OCI-LY1 (cell line): ENCODE measurements around the gene RHEX.
"Not testable (repeated sequence)": the region's sequence is repeated elsewhere in the genome, so short reads cannot be mapped to it uniquely, and the experiment has no call there.

ENCODE experiments used
- H2AFZ ChIP-seq: fragments of 200-600 bp; sonication (generic), shearing (Covaris generic); 2 replicates; pipeline ENCODE4 v1.6.0; 2014; ENCODE audit warnings: antibody characterized with exemption, mild to moderate bottlenecking, low read length
- H3F3A ChIP-seq: fragments of 200-600 bp; sonication (generic), shearing (Covaris generic); 2 replicates; pipeline ENCODE4 v1.6.0; 2014; ENCODE audit warnings: mild to moderate bottlenecking, antibody characterized with exemption, low read length, moderate library complexity; ENCODE audit not compliant: insufficient read depth
- H3K27ac ChIP-seq: fragments of 200-600 bp; sonication (generic); 2 replicates; pipeline ENCODE4 v1.5.1; 2014; ENCODE audit warnings: low read length, mixed run types, mild to moderate bottlenecking, low read depth; ENCODE audit not compliant: poor library complexity, severe bottlenecking
- H3K27me3 ChIP-seq: fragments of 200-600 bp; sonication (generic); 2 replicates; pipeline ENCODE4 v1.6.0; 2014; ENCODE audit warnings: antibody characterized with exemption, mild to moderate bottlenecking, low read length, moderate library complexity; ENCODE audit not compliant: insufficient read depth
- H3K36me3 ChIP-seq: fragments of 200-600 bp; sonication (generic); 2 replicates; pipeline ENCODE4 v1.6.1; 2014; ENCODE audit warnings: mild to moderate bottlenecking, antibody characterized with exemption, low read length, moderate library complexity, mixed read lengths; ENCODE audit not compliant: insufficient read depth
- H3K4me1 ChIP-seq: fragments of 200-600 bp; sonication (generic); 2 replicates; pipeline ENCODE4 v1.5.1; 2014; ENCODE audit warnings: mild to moderate bottlenecking, low read length, moderate library complexity; ENCODE audit not compliant: insufficient read depth, severe bottlenecking
- H3K4me2 ChIP-seq: fragments of 200-600 bp; sonication (generic), shearing (Covaris generic); 2 replicates; pipeline ENCODE4 v1.6.1; 2014; ENCODE audit warnings: low read length
- H3K4me3 ChIP-seq: fragments of 200-600 bp; sonication (generic); 2 replicates; pipeline ENCODE4 v1.5.1; 2014; ENCODE audit warnings: low read length, low read depth, mild to moderate bottlenecking, mixed read lengths; ENCODE audit not compliant: poor library complexity, severe bottlenecking
- H3K79me2 ChIP-seq: fragments of 200-600 bp; shearing (Covaris generic); 2 replicates; pipeline ENCODE4 v1.6.1; 2016; ENCODE audit warnings: mixed run types, low read length, mixed read lengths; ENCODE audit not compliant: insufficient read depth
- H3K9ac ChIP-seq: fragments of 200-600 bp; sonication (generic), shearing (Covaris generic); 2 replicates; pipeline ENCODE4 v1.6.1; 2014; ENCODE audit warnings: mild to moderate bottlenecking, low read length, mixed read lengths
- H3K9me2 ChIP-seq: fragments of 200-600 bp; sonication (generic), shearing (Covaris generic); 2 replicates; pipeline ENCODE4 v1.6.1; 2014; ENCODE audit warnings: low read depth, mild to moderate bottlenecking, low read length, mixed read lengths
- H3K9me3 ChIP-seq: fragments of 200-600 bp; shearing (Covaris generic); 2 replicates; pipeline ENCODE4 v1.6.1; 2014; ENCODE audit warnings: low read length, mixed read lengths
- H4K20me1 ChIP-seq: fragments of 200-600 bp; sonication (generic), shearing (Covaris generic); 2 replicates; pipeline ENCODE4 v1.6.0; 2016; ENCODE audit warnings: mild to moderate bottlenecking, low read length; ENCODE audit not compliant: insufficient read depth
- CTCF ChIP-seq: fragments of 200-600 bp; sonication (generic), shearing (Covaris generic); IDR thresholded peaks from 2 replicates; pipeline ENCODE4 v1.5.1; 2017; ENCODE audit warnings: mild to moderate bottlenecking, antibody characterized with exemption, low read length, moderate library complexity, mixed read lengths
- EZH2 ChIP-seq: fragments of 200-600 bp; sonication (generic), shearing (Covaris generic); IDR thresholded peaks from 2 replicates; pipeline ENCODE4 v1.8.0; 2017; ENCODE audit warnings: borderline replicate concordance, mixed run types, mild to moderate bottlenecking, antibody characterized with exemption, low read length, moderate library complexity, mixed read lengths

RHEX gene

GRCh38 chr1:206059355-206059915, 6.5 kb downstream of the RHEX start:
- Histone ChIP-seq H4K20me1 (no peaks in the 10 kb centered on the region), H3K79me2 (peaks cover under 1% of the 10 kb centered on the region; the same call in 1 of the 2 replicates), H3K27ac (no peak overlapping the region), H3K36me3 (peaks cover 56% of the 10 kb centered on the region), H2AFZ (no peak overlapping the region), H3K9me2 (no peaks in the 10 kb centered on the region), H3F3A (no peaks in the 10 kb centered on the region), H3K4me2 (no peak overlapping the region), H3K9ac (no peak overlapping the region), H3K9me3 (0 out of 2 replicates have a peak, but pooled peaks cover 3% of the 10 kb centered on the region), H3K4me1 (peaks cover 38% of the 10 kb centered on the region), H3K27me3 (no peaks in the 10 kb centered on the region), H3K4me3 (no peak overlapping the region)
- no peak for TF ChIP-seq EZH2
- no peak for TF ChIP-seq CTCF

- H3K27me3 ChIP-seq = no peaks in the 10 kb centered on the region
- no peaks in the 10 kb centered on the region for H3K9me2 ChIP-seq
- no peak overlapping the region for H3K9ac ChIP-seq
- H3K27ac ChIP-seq = no peak overlapping the region
- H3K4me2 ChIP-seq = no peak overlapping the region
- H3K36me3 ChIP-seq = peaks cover 56% of the 10 kb centered on the region
- 0 out of 2 replicates have a peak, but pooled peaks cover 3% of the 10 kb centered on the region for H3K9me3 ChIP-seq
- H3K4me1 ChIP-seq = peaks cover 24% of the 10 kb centered on the region
- TF ChIP-seq CTCF (no peak), EZH2 (no peak)
- no peak overlapping the region for H2AFZ ChIP-seq
- H4K20me1 ChIP-seq = no peaks in the 10 kb centered on the region
- no peaks in the 10 kb centered on the region for H3K79me2 ChIP-seq
- H3F3A ChIP-seq = no peaks in the 10 kb centered on the region
- no peak overlapping the region for H3K4me3 ChIP-seq
Measured at GRCh38 chr1:206060844-206061243, 7.9 kb downstream of the RHEX start.

GRCh38 chr1:206062464-206062863, 9.5 kb downstream of the RHEX start:
- Histone ChIP-seq H4K20me1 (no peaks in the 10 kb centered on the region), H3F3A (no peaks in the 10 kb centered on the region), H3K9me2 (no peaks in the 10 kb centered on the region), H3K27me3 (no peaks in the 10 kb centered on the region), H3K9me3 (0 out of 2 replicates have a peak, but pooled peaks cover 3% of the 10 kb centered on the region), H3K4me3 (no peak overlapping the region), H3K36me3 (peaks cover 40% of the 10 kb centered on the region), H3K4me2 (no peak overlapping the region), H3K79me2 (no peaks in the 10 kb centered on the region), H3K4me1 (peaks cover 15% of the 10 kb centered on the region), H3K27ac (no peak overlapping the region), H3K9ac (no peak overlapping the region), H2AFZ (no peak overlapping the region)
- no peak for TF ChIP-seq CTCF
- no peak for TF ChIP-seq EZH2

DNA sequence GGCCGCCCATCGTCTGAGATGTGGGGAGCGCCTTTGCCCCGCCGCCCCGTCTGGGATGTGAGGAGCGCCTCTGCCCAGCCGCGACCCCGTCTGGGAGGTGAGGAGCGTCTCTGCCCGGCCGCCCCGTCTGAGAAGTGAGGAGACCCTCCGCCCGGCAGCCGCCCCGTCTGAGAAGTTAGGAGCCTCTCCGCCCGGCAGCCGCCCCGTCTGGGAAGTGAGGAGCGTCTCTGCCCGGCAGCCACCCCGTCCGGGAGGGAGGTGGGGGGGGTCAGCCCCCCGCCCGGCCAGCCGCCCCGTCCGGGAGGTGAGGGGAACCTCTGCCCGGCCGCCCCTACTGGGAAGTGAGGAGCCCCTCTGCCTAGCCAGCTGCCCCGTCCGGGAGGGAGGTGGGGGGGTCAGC, 11.0 kb downstream of the RHEX start:
- not testable (repeated sequence) for H3K4me2 ChIP-seq, H3K27ac ChIP-seq, H3K79me2 ChIP-seq, H3K9ac ChIP-seq, H4K20me1 ChIP-seq, H3K4me3 ChIP-seq, H3K9me3 ChIP-seq, H3F3A ChIP-seq, H3K9me2 ChIP-seq, H2AFZ ChIP-seq, H3K27me3 ChIP-seq
- Histone ChIP-seq H3K4me1 (peaks cover 14% of the 10 kb centered on the region), H3K36me3 (peaks cover 28% of the 10 kb centered on the region)

DNA sequence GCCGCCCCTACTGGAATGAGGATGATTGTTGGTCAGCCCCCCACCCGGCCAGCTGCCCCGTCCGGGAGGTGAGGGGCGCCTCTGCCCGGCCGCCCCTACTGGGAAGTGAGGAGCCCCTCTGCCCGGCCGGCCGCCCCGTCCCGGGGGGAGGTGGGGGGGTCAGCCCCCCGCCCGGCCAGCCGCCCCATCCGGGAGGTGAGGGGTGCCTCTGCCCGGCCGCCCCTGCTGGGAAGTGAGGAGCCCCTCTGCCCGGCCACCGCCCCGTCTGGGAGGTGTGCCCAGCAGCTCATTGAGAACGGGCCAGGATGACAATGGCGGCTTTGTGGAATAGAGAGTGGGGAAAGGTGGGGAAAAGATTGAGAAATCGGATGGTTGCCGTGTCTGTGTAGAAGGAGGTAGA, 11.5 kb downstream of the RHEX start:
- not testable (repeated sequence) for H3K79me2 ChIP-seq

More for the DNA sequence above, 11.5 kb downstream of the RHEX start:
- not testable (repeated sequence) for H2AFZ ChIP-seq, H3K4me3 ChIP-seq, H3K4me2 ChIP-seq, H4K20me1 ChIP-seq, H3F3A ChIP-seq, H3K27me3 ChIP-seq, H3K9me3 ChIP-seq, H3K9me2 ChIP-seq, H3K9ac ChIP-seq, H3K27ac ChIP-seq
- Histone ChIP-seq H3K4me1 (peaks cover 14% of the 10 kb centered on the region), H3K36me3 (peaks cover 23% of the 10 kb centered on the region)
